Measurements from ENCODE around the gene EPB41L4A.

- TF ChIP-seq CTCF (IDR thresholded peaks at IDR 0.05): no peak
- TF ChIP-seq POLR2A (IDR thresholded peaks at IDR 0.05): no peak
These were observed 51.7 kb downstream of the EPB41L4A start for GRCh38 chr5:112367400-112367799.

Measured in body of pancreas (tissue), 4 donors.